ENCODE data around the gene TST.

TST gene

DNA sequence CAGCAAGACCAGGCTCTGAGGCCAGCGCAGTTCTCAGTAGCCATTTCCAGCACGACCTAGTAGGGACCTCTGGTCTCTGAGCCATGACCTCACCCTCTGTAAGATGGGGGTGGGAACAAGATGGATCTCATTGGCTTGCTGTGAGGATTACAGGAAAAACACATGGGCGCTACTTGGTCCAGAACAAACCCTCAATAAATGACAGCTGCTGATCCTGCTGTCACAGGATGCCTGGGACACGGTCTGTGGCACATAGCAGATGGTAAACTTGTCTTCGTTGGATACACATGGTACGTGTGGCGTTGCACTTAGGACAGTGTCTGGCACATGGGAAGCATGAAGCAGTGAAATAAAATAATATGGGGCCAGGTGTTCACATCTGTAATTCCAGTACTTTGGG lies 27.8 kb upstream of the TST start:
- Mint-ChIP-seq H3K4me1 (peaks cover 14 to 21% of the 10 kb centered on the region in 2 donors), H3K36me3 (no peaks in the 10 kb centered on the region), H3K27ac (no peak overlapping the region), H3K9me3 (no peaks in the 10 kb centered on the region), H3K4me3 (no peak overlapping the region), H3K27me3 (peaks cover 0 to 13% of the 10 kb centered on the region in 2 donors)
- ATAC-seq (replicated peaks) = no peak
- DNase-seq = no peak

DNA sequence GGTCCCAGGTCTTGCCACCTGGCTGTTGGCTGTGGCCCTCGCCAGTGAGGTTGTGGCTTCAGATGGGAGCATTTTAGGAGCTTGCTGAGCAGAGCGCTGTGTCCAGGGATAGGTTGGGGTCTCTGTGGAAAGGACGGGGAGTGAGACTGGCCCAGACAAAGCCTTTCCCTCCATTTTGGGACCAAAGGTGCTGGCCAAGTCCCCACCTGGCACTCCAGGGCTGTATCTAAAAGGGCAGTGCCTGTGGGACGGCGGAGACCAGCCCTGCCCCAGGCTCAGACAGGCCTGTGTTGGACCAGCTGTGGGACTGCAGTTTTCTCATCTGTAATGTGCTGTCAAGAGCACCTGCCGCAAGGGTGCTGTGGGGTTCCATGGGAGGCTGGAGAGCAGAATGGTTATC lies 27.3 kb upstream of the TST start:
- peaks cover 2 to 13% of the 10 kb centered on the region in 2 donors for H3K27me3 Mint-ChIP-seq

DNA sequence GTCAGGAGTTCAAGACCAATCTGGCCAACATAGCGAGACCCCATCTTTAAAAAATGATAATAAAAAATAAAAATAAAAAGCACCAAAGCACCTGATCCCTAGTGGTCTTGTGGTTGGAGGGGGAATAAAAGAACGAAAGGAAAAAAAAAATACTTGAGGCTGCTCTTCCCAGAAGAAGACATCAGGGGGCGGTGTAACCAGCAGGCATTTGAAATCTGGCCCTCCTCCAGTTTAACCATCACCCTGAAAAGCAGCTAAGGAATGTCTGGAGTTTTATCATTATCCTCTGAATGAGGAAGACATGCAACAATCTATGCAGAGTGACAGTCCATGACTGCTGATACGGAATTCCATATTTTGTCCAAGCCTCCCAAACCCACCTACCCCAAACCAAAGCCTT lies 26.7 kb upstream of the TST start:
- no peak overlapping the region for H3K4me3 Mint-ChIP-seq
- DNase-seq (no peak), ATAC-seq (replicated peaks) (no peak)
- H3K4me1 Mint-ChIP-seq = peaks cover 15 to 20% of the 10 kb centered on the region in 2 donors
- H3K36me3 Mint-ChIP-seq = no peaks in the 10 kb centered on the region
- no peak overlapping the region for H3K27ac Mint-ChIP-seq
- H3K9me3 Mint-ChIP-seq = no peaks in the 10 kb centered on the region
- peaks cover 6 to 13% of the 10 kb centered on the region in 2 donors for H3K27me3 Mint-ChIP-seq

More for the DNA sequence above, 27.3 kb upstream of the TST start:
- Mint-ChIP-seq H3K4me3 (no peak overlapping the region), H3K4me1 (peaks cover 14 to 20% of the 10 kb centered on the region in 2 donors), H3K9me3 (no peaks in the 10 kb centered on the region), H3K36me3 (no peaks in the 10 kb centered on the region), H3K27ac (no peak overlapping the region)
- DNase-seq = no peak
- no peak for ATAC-seq (replicated peaks)

DNA sequence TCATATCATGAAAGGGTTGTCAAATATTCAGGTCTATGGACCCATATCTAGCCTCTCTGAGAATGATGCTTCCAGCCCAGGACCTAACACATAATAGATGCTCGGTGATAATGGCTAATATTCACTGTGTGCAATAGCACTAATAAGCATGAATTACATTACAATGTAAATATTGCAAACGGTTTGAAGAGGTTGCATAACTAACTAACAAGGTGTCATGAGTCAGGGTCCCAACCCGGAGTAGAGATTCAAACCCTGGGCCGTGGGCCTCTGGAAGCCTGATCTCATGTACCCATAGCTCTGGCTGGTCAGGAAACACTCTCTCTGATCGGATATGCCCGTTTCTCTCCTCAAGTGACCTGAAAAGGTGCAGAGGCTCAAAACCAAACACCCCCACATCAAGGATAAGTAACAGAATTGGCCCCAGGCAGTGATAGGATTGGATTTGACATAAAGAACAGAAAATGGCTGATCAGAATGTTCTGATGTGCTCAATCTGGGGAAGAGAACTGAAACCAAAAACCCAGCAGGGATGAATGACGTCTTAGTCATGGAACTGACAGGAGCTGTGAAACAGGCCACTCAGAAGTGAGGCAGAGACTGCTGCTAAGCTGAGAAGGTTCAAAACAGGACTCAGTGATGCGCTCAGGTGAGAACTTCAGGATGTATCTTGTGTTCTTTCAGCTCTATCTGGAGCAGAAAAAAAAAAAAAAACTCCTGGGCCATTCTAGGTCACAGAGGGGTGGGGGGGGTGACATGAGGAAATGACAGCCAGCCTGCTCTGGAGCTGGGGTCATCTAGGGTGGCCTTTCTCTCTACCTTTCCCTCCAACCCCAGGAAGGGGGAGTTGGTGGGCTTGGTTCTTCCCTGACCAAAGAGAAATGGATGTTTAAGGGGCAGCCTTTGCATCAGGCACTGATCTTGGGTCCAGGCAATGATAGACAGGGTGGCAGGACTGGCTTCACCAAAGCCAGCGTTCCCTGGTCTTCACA lies 25.7 kb upstream of the TST start:
- peak overlapping the region; percentile 31 for H3K27ac Mint-ChIP-seq
- ATAC-seq (replicated peaks) (peak; percentile 63 to 77), DNase-seq (peak; percentile 24)
- peaks cover 15 to 20% of the 10 kb centered on the region in 2 donors for H3K4me1 Mint-ChIP-seq
- H3K36me3 Mint-ChIP-seq = no peaks in the 10 kb centered on the region
- no peak overlapping the region for H3K4me3 Mint-ChIP-seq
- no peaks in the 10 kb centered on the region for H3K9me3 Mint-ChIP-seq
- H3K27me3 Mint-ChIP-seq = peaks cover 10 to 13% of the 10 kb centered on the region in 2 donors

DNA sequence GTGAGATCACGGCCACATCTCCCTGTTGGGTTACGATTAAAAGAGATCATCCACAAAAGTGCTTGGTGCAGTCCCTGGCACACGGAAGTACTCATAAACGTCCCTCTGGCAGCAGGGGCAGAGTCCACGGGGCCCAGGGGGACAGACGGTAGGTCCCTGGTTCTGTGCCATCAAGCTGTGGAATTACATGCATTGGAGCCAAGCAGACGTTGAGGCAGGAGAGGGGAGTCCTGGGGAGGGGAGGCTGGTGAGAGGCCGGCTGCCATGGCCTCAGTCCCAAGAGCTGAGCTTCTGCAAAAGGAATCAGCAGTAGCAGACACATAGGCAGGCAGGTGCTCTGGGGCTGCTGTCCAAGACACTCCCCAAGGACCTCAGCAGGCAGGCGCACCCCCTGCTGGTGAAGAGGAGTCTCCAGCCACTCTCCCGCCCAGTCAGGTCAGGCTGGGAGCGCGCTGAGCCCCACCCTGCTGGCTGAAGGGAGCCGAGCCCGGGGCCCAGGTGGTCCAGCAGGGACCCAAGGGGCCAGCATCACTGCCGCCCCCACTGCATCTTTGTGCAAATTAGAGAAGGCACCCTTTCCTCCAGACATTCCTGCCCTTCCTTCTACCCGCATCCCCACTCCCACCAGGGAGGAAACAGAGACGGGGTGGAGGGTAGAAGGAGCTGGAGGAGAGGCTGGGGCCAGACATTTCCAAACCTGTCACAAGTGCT lies 24.7 kb upstream of the TST start:
- Mint-ChIP-seq H3K4me3 (no peak overlapping the region), H3K27me3 (peaks cover 10 to 13% of the 10 kb centered on the region in 2 donors), H3K9me3 (no peaks in the 10 kb centered on the region), H3K36me3 (no peaks in the 10 kb centered on the region), H3K4me1 (peaks cover 15 to 20% of the 10 kb centered on the region in 2 donors), H3K27ac (no peak overlapping the region)
- ATAC-seq (replicated peaks) (peak; percentile 94 to 95), DNase-seq (peak; percentile 59)

DNA sequence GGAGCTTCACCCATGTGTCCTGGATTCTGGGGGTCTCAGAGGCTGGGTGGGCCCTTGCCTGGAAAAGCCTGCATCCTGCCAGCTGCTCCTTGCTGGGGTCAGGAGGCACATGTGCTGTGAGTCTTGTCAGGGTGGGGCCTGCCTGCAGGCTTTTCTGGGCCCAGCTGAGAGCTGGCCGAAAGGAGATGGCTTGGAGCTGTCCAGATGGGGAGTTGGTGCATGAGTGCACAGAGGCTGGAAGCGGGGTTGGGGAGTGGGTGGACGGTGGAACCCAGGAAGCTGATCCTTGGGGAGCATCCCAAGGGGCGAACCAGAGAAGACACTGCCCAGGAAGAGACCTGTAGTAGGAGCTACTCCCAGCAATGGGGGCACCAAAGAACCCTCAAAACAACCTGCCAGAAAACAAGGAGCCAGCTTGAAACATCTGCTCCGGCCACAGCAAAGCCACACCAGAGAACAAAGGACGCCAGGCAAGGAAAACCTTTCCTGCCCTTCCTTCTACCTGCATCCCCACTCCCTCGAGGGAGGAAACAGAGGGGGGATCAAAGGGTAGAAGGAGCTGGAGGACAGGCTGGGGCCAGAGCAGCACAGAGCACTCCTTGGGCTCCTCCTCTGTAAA lies 24.1 kb upstream of the TST start:
- ATAC-seq (replicated peaks) (no peak), DNase-seq (no peak)
- Mint-ChIP-seq H3K4me1 (peaks cover 15 to 20% of the 10 kb centered on the region in 2 donors), H3K36me3 (no peaks in the 10 kb centered on the region), H3K27me3 (peaks cover 10 to 13% of the 10 kb centered on the region in 2 donors), H3K27ac (no peak overlapping the region), H3K9me3 (no peaks in the 10 kb centered on the region), H3K4me3 (no peak overlapping the region)

DNA sequence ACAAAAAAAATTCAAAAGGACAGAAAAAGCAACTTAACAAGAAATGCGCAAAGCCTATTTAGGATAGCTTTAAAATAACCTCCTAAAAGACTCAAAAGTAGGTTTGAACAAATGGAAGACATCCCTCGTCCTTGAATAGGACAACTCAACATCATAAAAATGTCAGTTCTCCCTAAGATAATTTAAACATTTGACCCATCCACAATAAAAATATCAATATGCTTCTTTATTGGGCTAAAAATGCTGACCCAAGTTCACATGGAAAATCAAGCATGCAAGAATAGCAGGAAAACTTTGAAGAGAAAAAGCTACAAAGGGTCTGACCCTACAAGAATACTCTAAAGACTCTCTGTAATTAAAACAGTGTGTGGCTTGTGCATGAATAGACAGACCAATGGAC lies 20.2 kb upstream of the TST start:
- H3K4me1 Mint-ChIP-seq = peaks cover 5 to 7% of the 10 kb centered on the region in 2 donors
- no peak overlapping the region for H3K27ac Mint-ChIP-seq
- no peak overlapping the region for H3K4me3 Mint-ChIP-seq
- H3K36me3 Mint-ChIP-seq = no peaks in the 10 kb centered on the region
- peaks cover 21 to 23% of the 10 kb centered on the region in 2 donors for H3K27me3 Mint-ChIP-seq
- no peaks in the 10 kb centered on the region for H3K9me3 Mint-ChIP-seq
- no peak for ATAC-seq (replicated peaks)
- DNase-seq = no peak

DNA sequence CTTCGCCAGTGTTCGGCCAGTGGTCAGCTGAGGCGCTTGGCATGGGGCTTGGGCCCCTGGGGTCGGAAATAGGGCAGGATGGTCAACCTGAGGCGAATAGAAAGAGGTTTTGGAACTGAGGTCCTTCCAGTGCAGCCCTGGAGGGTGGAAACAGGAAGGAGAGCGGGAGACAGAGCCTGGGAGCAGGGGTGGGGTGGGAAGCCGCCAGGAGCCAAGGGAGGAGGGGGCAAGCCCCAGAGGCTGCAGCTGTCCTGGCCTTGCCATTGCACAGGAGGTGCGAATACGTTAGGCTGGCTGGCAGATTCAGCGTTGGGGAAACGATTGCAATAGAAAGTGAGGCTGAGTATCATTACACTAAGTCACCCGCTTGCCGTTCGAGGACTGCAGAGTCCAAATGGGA lies 18.4 kb upstream of the TST start:
- Mint-ChIP-seq H3K9me3 (no peaks in the 10 kb centered on the region), H3K36me3 (no peaks in the 10 kb centered on the region), H3K4me3 (no peak overlapping the region), H3K27me3 (peaks cover 9 to 23% of the 10 kb centered on the region in 2 donors), H3K27ac (no peak overlapping the region), H3K4me1 (peaks cover 0 to 1% of the 10 kb centered on the region in 2 donors)
- DNase-seq (no peak), ATAC-seq (replicated peaks) (no peak)

DNA sequence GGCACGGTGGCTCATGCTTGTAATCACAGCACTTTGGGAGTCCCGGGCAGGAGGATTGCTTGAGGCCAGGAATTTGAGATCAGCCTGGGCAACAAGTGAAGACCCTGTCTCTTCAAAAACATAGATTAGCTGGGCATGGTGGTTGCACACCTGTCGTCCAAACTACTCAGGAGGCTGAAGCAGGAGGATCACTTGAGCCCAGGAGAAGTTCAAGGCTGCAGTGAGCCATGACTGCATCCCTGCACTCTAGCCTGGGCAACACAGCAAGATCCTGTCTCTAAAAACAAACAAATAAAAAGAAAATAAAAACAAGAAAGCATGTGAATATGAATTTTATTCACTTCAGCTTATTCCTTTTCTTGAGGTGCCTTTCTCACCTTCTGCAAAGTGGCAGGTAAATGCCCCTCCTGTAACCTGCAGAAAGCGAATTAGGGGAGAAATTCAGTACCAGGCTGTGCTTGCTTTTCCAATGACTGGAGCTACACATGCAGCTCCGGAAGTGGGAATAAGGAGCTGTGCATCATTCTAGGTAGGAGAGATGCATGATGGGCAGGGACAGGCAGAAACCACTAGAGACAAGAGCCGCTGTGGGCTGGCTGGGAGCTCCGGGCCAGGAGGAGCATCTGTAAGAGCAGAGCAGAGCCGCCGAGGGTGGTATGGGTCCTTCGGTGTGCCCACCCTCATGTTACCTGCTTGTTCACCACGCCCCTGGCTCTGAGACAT lies 17.6 kb upstream of the TST start:
- Mint-ChIP-seq H3K27me3 (peaks cover 8 to 23% of the 10 kb centered on the region in 2 donors), H3K9me3 (no peaks in the 10 kb centered on the region), H3K4me3 (no peak overlapping the region), H3K27ac (no peak overlapping the region), H3K4me1 (peaks cover 0 to 1% of the 10 kb centered on the region in 2 donors), H3K36me3 (no peaks in the 10 kb centered on the region)
- ATAC-seq (replicated peaks) (no peak), DNase-seq (no peak)

DNA sequence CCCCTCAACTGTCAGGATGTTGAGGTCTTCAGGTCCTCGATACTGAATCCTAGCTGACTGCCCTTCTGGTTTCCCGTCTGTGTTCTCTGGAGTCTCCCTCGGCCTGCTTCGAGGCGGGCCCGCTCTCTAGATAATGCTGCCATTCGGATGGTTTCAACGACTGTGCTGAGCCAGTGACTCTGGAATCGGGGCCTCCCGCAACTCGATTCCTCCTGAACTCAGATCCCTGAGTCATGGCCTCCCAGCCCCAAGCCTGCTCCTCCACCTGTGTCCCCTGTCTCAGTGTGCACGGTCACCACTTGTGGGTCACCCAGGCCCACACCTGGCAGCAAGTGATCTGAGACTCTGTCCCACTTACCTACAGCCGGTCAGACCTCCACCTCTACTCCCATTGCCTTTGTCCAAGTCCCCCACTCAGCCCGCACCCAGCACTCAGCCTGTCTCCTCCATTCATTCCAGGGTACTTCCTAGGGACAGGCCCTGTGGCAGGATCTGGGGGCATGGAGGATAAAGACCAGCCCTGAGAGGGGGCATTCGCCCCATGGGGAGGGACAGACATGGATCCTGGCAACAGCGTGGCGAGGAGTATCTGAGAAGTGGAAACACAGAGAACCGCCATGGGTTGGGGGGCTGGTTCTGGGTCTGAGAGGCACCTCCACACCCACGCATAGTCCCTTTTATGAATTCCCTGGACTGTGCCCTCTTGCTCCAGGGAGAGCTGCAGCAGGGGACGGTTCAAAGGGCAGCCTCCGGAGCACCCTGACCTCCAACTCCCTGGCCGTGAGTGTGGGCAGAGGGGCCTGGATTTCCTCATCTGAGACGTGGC lies 14.6 kb upstream of the TST start:
- H3K9me3 Mint-ChIP-seq = no peaks in the 10 kb centered on the region
- ATAC-seq (replicated peaks) = no peak
- no peaks in the 10 kb centered on the region for H3K4me1 Mint-ChIP-seq
- H3K36me3 Mint-ChIP-seq = peaks cover 0 to 2% of the 10 kb centered on the region in 2 donors
- H3K4me3 Mint-ChIP-seq = no peak overlapping the region
- peaks cover 8 to 13% of the 10 kb centered on the region in 2 donors for H3K27me3 Mint-ChIP-seq
- H3K27ac Mint-ChIP-seq = no peak overlapping the region
- DNase-seq = no peak

DNA sequence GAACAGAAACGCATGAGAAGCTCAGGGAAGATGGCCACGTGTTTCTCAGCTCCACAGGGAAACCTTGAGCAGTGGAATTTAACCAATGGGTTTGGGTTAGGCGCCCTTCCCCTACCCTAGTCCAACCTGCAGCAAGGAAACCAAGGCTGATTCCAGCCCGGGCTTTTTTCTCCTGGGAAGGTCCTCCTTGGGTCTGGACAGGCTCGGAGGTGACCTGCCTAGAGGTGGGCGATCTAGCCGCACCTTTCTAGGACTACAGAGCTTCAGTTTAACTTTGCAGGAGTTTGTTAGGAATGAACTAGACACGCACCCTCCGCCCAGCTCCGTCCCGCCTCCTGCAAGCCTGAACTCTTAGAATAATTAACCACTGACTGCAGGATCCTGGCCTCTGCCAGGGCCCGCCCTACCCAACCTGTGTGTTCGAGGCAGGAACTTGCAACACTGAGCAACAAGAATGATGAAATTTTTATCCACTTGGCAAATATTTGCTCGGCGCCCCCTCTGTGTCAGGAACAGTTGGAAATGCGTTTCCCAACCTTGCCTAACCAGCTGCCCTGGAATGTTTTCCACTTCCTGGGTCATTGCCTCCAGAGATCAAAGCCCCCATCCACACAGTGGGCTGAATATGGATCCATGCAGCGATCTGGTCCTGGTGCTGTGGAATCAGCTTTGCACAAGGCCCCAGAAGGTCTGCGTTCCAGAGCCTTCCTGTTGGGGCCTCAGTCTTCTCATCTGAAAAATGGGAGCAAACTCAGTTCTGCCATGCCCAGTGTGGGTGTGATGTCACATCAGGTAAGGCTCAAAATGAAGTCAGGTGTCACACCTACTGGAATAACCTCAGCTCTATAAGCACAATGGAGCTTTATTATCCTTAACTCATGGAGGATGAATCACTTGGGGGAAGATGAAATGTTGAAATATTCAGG lies 13.6 kb upstream of the TST start:
- Mint-ChIP-seq H3K27me3 (peaks cover 8 to 13% of the 10 kb centered on the region in 2 donors), H3K36me3 (peaks cover 0 to 2% of the 10 kb centered on the region in 2 donors), H3K4me1 (no peaks in the 10 kb centered on the region), H3K9me3 (no peaks in the 10 kb centered on the region), H3K4me3 (no peak overlapping the region), H3K27ac (no peak overlapping the region)
- ATAC-seq (replicated peaks) (no peak), DNase-seq (no peak)

DNA sequence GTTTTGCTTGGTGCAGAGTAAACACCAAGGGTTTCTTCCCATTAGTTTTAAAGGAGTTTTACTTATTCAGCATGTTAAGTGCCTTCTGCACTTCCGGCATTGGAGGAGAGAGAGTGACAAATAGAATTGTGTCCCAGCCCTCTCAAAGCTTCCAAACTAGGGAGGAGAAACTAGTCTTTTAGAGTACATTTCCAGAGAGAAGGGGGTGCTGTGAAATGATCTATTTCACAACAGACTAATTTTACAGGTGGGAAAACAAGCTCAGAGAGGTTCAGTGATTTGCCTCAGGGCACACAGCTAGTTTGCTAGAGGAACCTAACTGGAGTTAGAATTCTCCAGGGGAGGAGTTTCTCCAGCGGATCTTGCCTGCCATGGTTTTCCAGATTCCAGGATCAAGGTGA lies 12.9 kb upstream of the TST start:
- H3K27ac Mint-ChIP-seq = no peak overlapping the region
- H3K36me3 Mint-ChIP-seq = peaks cover 4 to 5% of the 10 kb centered on the region in 2 donors
- no peaks in the 10 kb centered on the region for H3K4me1 Mint-ChIP-seq
- H3K27me3 Mint-ChIP-seq = peaks cover 1 to 7% of the 10 kb centered on the region in 2 donors
- no peak for DNase-seq
- no peaks in the 10 kb centered on the region for H3K9me3 Mint-ChIP-seq
- no peak overlapping the region for H3K4me3 Mint-ChIP-seq
- ATAC-seq (replicated peaks) = no peak
